ENCODE data around the gene PYGO1. TPM values are rescaled to one million over a fixed set of nuclear protein-coding genes. Genes with fewer than 3 reads are reported as not detected.

PYGO1 gene
- total RNA-seq = 1 to 10 TPM; 1.1 to 3.3 (median 2.8) TPM

- peak; percentile 66 to 85 for DNase-seq (ENCODE audit: low spot score in 2 of 2)
- 0% methylated on average over 14 of the region's 107 CpGs for WGBS
- no peak for TF ChIP-seq CTCF (IDR thresholded peaks at IDR 0.05)
- no peak for TF ChIP-seq EP300 (IDR thresholded peaks at IDR 0.05)
- no peak for TF ChIP-seq POLR2A (IDR thresholded peaks at IDR 0.05)
- no peak for TF ChIP-seq POLR2AphosphoS5 (IDR thresholded peaks at IDR 0.05)
Observed at GRCh38 chr15:55588070-55588814, at the start of gene PYGO1. Gene PYGO1 (minus strand): TSS chr15:55588345. CDS start chr15:55587883, 462 bp downstream.

GRCh38 chr15:55637086-55637485, 48.9 kb upstream of the PYGO1 start:
- DNase-seq (ENCODE audit: low spot score in 2 of 2) = no peak
- 92% methylated on average over 3 of the region's 3 CpGs for WGBS
- Histone ChIP-seq H3K4me3 (no peak overlapping the region), H3K4me1 (no peaks in the 10 kb centered on the region), H3K27ac (no peak overlapping the region), H3K27me3 (no peaks in the 10 kb centered on the region), H3K9me3 (no peaks in the 10 kb centered on the region), H3K36me3 (no peaks in the 10 kb centered on the region)
- TF ChIP-seq EP300 (IDR thresholded peaks at IDR 0.05) = no peak

More at GRCh38 chr15:55588070-55588814, at the start of gene PYGO1:
- Histone ChIP-seq H3K27me3 (no peaks in the 10 kb centered on the region), H3K36me3 (no peaks in the 10 kb centered on the region), H3K9me3 (no peaks in the 10 kb centered on the region), H3K4me1 (peaks cover 10% of the 10 kb centered on the region), H3K27ac (peak within 1 kb of the TSS; percentile 74), H3K4me3 (peak within 1 kb of the TSS; percentile 69)

- Histone ChIP-seq H3K4me3 (no peak overlapping the region), H3K9me3 (no peaks in the 10 kb centered on the region), H3K36me3 (no peaks in the 10 kb centered on the region), H3K4me1 (no peaks in the 10 kb centered on the region), H3K27me3 (no peaks in the 10 kb centered on the region), H3K27ac (no peak overlapping the region)
- DNase-seq (ENCODE audit: low spot score in 2 of 2) = no peak
- TF ChIP-seq POLR2A (IDR thresholded peaks at IDR 0.05) (no peak), POLR2AphosphoS5 (IDR thresholded peaks at IDR 0.05) (no peak), CTCF (IDR thresholded peaks at IDR 0.05) (no peak), EP300 (IDR thresholded peaks at IDR 0.05) (no peak)
- 78% methylated on average over 1 of the region's 1 CpG for WGBS
Observed at GRCh38 chr15:55633731-55634130, 45.6 kb upstream of the PYGO1 start.

GRCh38 chr15:55632434-55632833, 44.3 kb upstream of the PYGO1 start:
- DNase-seq (ENCODE audit: low spot score in 2 of 2) = no peak
- no peak overlapping the region for H3K27ac ChIP-seq
- H3K4me3 ChIP-seq = no peak overlapping the region
- TF ChIP-seq POLR2AphosphoS5 (IDR thresholded peaks at IDR 0.05) = no peak
- no peak for TF ChIP-seq CTCF (IDR thresholded peaks at IDR 0.05)
- TF ChIP-seq POLR2A (IDR thresholded peaks at IDR 0.05) = no peak
- TF ChIP-seq EP300 (IDR thresholded peaks at IDR 0.05) = no peak
- 89% methylated on average over 2 of the region's 2 CpGs for WGBS
- H3K9me3 ChIP-seq = no peaks in the 10 kb centered on the region
- H3K27me3 ChIP-seq = no peaks in the 10 kb centered on the region
- H3K4me1 ChIP-seq = peaks cover 6% of the 10 kb centered on the region
- no peaks in the 10 kb centered on the region for H3K36me3 ChIP-seq

GRCh38 chr15:55630858-55631257, 42.7 kb upstream of the PYGO1 start:
- no peaks in the 10 kb centered on the region for H3K27me3 ChIP-seq
- H3K27ac ChIP-seq = no peak overlapping the region
- DNase-seq (ENCODE audit: low spot score in 2 of 2) = no peak
- no peaks in the 10 kb centered on the region for H3K36me3 ChIP-seq
- no peaks in the 10 kb centered on the region for H3K9me3 ChIP-seq
- H3K4me3 ChIP-seq = no peak overlapping the region
- peaks cover 6% of the 10 kb centered on the region for H3K4me1 ChIP-seq
- 84% methylated on average over 3 of the region's 3 CpGs for WGBS
- TF ChIP-seq POLR2A (IDR thresholded peaks at IDR 0.05) (no peak), EP300 (IDR thresholded peaks at IDR 0.05) (no peak), CTCF (IDR thresholded peaks at IDR 0.05) (no peak), POLR2AphosphoS5 (IDR thresholded peaks at IDR 0.05) (no peak)
